Measurements from ENCODE around the gene PELO. TPM values are rescaled to one million over a fixed set of nuclear protein-coding genes. Genes with fewer than 3 reads are reported as not detected.

PELO gene
- total RNA-seq, 1 experiment from 2014 or later, result 12.4 TPM

GRCh38 chr5:52829664-52830063 is 41.9 kb downstream of the PELO start:
- DNase-seq (ENCODE audit: low read depth, low spot score) (no peak), ATAC-seq (no peak)
- Histone ChIP-seq H3K27ac (ENCODE audit: low read length) (no peak overlapping the region), H3K36me3 (ENCODE audit: control insufficient read depth, insufficient read depth, low read length) (no peaks in the 10 kb centered on the region), H3K9me3 (ENCODE audit: control insufficient read depth, insufficient read depth, low read depth, low read length) (no peaks in the 10 kb centered on the region), H3K4me3 (ENCODE audit: low read depth in 2 of 2, low read length in 2 of 2) (no peak overlapping the region), H3K27me3 (ENCODE audit: control insufficient read depth, insufficient read depth, low read length) (no peaks in the 10 kb centered on the region; the same call in 1 of the 2 replicates), H3K4me1 (ENCODE audit: control insufficient read depth, insufficient read depth, low read length) (no peaks in the 10 kb centered on the region)
- BruUV-seq (replicated peaks), result no TSS peak
- intact Hi-C loops (cut with micrococcal nuclease; ENCODE audit: unreplicated experiment) (no loop called here), in situ Hi-C loops (cut with HindIII; ENCODE audit: low pct_unique_long_range_greater_than_20kb, low sequenced_read_pairs) (no loop called here)
- ChIA-PET POLR2A (no interaction called here), CTCF (no interaction called here)
- TF ChIP-seq, protein P1, sequence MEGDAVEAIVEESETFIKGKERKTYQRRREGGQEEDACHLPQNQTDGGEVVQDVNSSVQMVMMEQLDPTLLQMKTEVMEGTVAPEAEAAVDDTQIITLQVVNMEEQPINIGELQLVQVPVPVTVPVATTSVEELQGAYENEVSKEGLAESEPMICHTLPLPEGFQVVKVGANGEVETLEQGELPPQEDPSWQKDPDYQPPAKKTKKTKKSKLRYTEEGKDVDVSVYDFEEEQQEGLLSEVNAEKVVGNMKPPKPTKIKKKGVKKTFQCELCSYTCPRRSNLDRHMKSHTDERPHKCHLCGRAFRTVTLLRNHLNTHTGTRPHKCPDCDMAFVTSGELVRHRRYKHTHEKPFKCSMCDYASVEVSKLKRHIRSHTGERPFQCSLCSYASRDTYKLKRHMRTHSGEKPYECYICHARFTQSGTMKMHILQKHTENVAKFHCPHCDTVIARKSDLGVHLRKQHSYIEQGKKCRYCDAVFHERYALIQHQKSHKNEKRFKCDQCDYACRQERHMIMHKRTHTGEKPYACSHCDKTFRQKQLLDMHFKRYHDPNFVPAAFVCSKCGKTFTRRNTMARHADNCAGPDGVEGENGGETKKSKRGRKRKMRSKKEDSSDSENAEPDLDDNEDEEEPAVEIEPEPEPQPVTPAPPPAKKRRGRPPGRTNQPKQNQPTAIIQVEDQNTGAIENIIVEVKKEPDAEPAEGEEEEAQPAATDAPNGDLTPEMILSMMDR (IDR thresholded peaks at IDR 0.05), result no peak
- TF ChIP-seq, protein P2, sequence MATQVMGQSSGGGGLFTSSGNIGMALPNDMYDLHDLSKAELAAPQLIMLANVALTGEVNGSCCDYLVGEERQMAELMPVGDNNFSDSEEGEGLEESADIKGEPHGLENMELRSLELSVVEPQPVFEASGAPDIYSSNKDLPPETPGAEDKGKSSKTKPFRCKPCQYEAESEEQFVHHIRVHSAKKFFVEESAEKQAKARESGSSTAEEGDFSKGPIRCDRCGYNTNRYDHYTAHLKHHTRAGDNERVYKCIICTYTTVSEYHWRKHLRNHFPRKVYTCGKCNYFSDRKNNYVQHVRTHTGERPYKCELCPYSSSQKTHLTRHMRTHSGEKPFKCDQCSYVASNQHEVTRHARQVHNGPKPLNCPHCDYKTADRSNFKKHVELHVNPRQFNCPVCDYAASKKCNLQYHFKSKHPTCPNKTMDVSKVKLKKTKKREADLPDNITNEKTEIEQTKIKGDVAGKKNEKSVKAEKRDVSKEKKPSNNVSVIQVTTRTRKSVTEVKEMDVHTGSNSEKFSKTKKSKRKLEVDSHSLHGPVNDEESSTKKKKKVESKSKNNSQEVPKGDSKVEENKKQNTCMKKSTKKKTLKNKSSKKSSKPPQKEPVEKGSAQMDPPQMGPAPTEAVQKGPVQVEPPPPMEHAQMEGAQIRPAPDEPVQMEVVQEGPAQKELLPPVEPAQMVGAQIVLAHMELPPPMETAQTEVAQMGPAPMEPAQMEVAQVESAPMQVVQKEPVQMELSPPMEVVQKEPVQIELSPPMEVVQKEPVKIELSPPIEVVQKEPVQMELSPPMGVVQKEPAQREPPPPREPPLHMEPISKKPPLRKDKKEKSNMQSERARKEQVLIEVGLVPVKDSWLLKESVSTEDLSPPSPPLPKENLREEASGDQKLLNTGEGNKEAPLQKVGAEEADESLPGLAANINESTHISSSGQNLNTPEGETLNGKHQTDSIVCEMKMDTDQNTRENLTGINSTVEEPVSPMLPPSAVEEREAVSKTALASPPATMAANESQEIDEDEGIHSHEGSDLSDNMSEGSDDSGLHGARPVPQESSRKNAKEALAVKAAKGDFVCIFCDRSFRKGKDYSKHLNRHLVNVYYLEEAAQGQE (IDR thresholded peaks at IDR 0.05; ENCODE audit: insufficient read depth in 1 of 2, low read depth in 2 of 2, low read length in 1 of 2), result no peak
- TF ChIP-seq SIN3A (IDR thresholded peaks at IDR 0.05; ENCODE audit: borderline replicate concordance, insufficient read depth, low read depth, low read length) (no peak), TCF7L2 (IDR thresholded peaks at IDR 0.05; ENCODE audit: low read depth, low read length) (no peak), POLR2AphosphoS5 (IDR thresholded peaks at IDR 0.05; ENCODE audit: low read depth, low read length) (no peak)

DNA sequence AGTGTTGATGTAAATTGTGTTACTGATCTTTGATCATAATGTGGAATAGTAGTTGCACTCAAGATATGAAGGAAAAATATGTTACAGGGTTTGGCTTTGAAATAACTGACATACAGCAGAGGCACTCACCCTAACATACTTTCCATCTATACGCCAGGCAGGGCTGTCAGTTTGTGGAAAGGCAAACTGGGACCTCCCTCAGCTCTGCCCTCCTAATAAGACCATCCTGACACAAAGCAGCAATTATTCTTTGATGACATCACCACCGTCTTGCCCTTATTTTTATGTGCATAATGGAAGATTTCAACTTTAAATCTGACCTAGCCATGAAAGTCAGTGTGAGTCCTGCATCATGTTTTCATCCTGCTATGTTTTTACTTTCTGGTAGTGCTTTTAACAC is 42.9 kb downstream of the PELO start:
- ChIA-PET CTCF (no interaction called here), POLR2A (no interaction called here)
- DNase-seq (ENCODE audit: low read depth, low spot score) (no peak), ATAC-seq (no peak)
- Histone ChIP-seq H3K27me3 (ENCODE audit: control insufficient read depth, insufficient read depth, low read length) (no peaks in the 10 kb centered on the region; the same call in 1 of the 2 replicates), H3K36me3 (ENCODE audit: control insufficient read depth, insufficient read depth, low read length) (no peaks in the 10 kb centered on the region), H3K4me1 (ENCODE audit: control insufficient read depth, insufficient read depth, low read length) (no peaks in the 10 kb centered on the region), H3K27ac (ENCODE audit: low read length) (no peak overlapping the region), H3K9me3 (ENCODE audit: control insufficient read depth, insufficient read depth, low read depth, low read length) (no peaks in the 10 kb centered on the region), H3K4me3 (ENCODE audit: low read depth in 2 of 2, low read length in 2 of 2) (no peak overlapping the region)
- in situ Hi-C loops (cut with HindIII; ENCODE audit: low pct_unique_long_range_greater_than_20kb, low sequenced_read_pairs) (no loop called here), intact Hi-C loops (cut with micrococcal nuclease; ENCODE audit: unreplicated experiment) (no loop called here)
- no TSS peak for BruUV-seq (replicated peaks)
- TF ChIP-seq, protein P2 (IDR thresholded peaks at IDR 0.05; ENCODE audit: insufficient read depth in 1 of 2, low read depth in 2 of 2, low read length in 1 of 2), result no peak
- TF ChIP-seq TCF7L2 (IDR thresholded peaks at IDR 0.05; ENCODE audit: low read depth, low read length), result no peak
- TF ChIP-seq POLR2AphosphoS5 (IDR thresholded peaks at IDR 0.05; ENCODE audit: low read depth, low read length), result no peak
- no peak for TF ChIP-seq SIN3A (IDR thresholded peaks at IDR 0.05; ENCODE audit: borderline replicate concordance, insufficient read depth, low read depth, low read length)
- TF ChIP-seq, protein P1 (IDR thresholded peaks at IDR 0.05), result no peak
